Pancreas (tissue), 10 donors: ENCODE measurements around the gene TFF1. TPM values are rescaled to one million over a fixed set of nuclear protein-coding genes. Genes with fewer than 3 reads are reported as not detected.

ENCODE experiments used
- ATAC-seq, 4 donors: fragments of 200-7000 bp; cut with Tn5 transposase; one replicate each; pipeline versions ENCODE4 v1.8.0 to v1.9.1; 2020; ENCODE audit warnings: mild to moderate bottlenecking in 4 of 4, moderate library complexity in 4 of 4
- DNase-seq, 6 donors: peaks; one replicate each; pipeline ENCODE4 v3.0.0-alpha.2; 2020
- FAIRE-seq: peaks from 2 replicates; lab custom pipeline; 2012; peaks lifted over from hg19 to GRCh38; lab: Jason Lieb, UNC
- H3K27ac ChIP-seq, 4 donors: fragments of 200-600 bp; sonication (generic); 1 replicate in 3 of 4; 2 replicates in 1 of 4; pipeline versions ENCODE4 v1.5.0 to v1.8.0; 2020
- H3K27me3 ChIP-seq, 4 donors: fragments of 200-600 bp; one replicate each; pipeline ENCODE4 v1.8.0; 2021
- H3K36me3 ChIP-seq, 3 donors: fragments of 200-600 bp; sonication (generic) in 1 of 3; one replicate each; pipeline versions ENCODE4 v1.5.0 to v1.8.0; 2020 to 2021
- H3K4me1 ChIP-seq, 3 donors: fragments of 200-600 bp; one replicate each; pipeline ENCODE4 v1.8.0; 2021
- H3K4me3 ChIP-seq, 4 donors: fragments of 200-600 bp; sonication (generic) in 2 of 4; one replicate each; pipeline versions ENCODE4 v1.5.0 to v1.8.0; 2020 to 2021
- H3K9me3 ChIP-seq, 4 donors: fragments of 200-600 bp; one replicate each; pipeline ENCODE4 v1.8.0; 2021
- WGBS, 2 donors: extraction: QIAGEN DNeasy Blood & Tissue Kit; methylation state at CpG; one replicate each; pipeline ENCODE4 v1.1.7; 2013; 5-methylcytosine and 5-hydroxymethylcytosine counted together
- intact Hi-C, 3 donors: fragments of 100-400 bp; cut with DNase I; formaldehyde crosslinking; loops; one replicate each; pipeline versions ENCODE4 v1.11.1 to v1.14.2; 2022
- polyA plus RNA-seq, 2 donors: library from polyadenylated mRNA; stranded (reverse); fragments of 200-250 nt; gene quantifications; one replicate each; pipeline ENCODE4 v1.2.3, GENCODE V29; 2013
- total RNA-seq, 6 donors: library from RNA; stranded (reverse); fragmentation: NEBNext Ultra II Directional in 4 of 6; extraction: Animal tissue kit (Norgen Biotek cat#: 25700) in 4 of 6; gene quantifications; one replicate each; pipeline versions ENCODE4 v1.2.1 to v1.2.4, GENCODE V29; 2021 to 2023
- TF ChIP-seq, protein P1 (sequence below), 4 donors: fragments of 200-600 bp; sonication (generic) in 3 of 4; IDR thresholded peaks; one replicate each; pipeline versions ENCODE4 v1.5.0 to v1.8.0; 2021; ENCODE audit warnings: antibody characterized with exemption in 4 of 4
- donor health status: healthy with polysubstance abuse.
- donor health status: DM: no; HTN: no; CAD: no; lungs with moderate emphysema.
- donor health status: DM: no; HTN: no; CAD: no.
- donor health status: control.
- donor health status: control.
- donor health status: Bipolar disorder and iron deficiency.
- donor health status: DM: yes; HTN: yes; CAD: no.
- donor health status: DM: no; HTN: no; CAD: no.
- donor health status: DM: no; HTN: no; CAD: no.
- donor health status: DM: yes; HTN: yes; CAD: no.

The TFF1 gene
- total and polyA plus RNA-seq, 8 donors: 0.80 to 40.6 (median 2.9) TPM; not detected in 1

DNA sequence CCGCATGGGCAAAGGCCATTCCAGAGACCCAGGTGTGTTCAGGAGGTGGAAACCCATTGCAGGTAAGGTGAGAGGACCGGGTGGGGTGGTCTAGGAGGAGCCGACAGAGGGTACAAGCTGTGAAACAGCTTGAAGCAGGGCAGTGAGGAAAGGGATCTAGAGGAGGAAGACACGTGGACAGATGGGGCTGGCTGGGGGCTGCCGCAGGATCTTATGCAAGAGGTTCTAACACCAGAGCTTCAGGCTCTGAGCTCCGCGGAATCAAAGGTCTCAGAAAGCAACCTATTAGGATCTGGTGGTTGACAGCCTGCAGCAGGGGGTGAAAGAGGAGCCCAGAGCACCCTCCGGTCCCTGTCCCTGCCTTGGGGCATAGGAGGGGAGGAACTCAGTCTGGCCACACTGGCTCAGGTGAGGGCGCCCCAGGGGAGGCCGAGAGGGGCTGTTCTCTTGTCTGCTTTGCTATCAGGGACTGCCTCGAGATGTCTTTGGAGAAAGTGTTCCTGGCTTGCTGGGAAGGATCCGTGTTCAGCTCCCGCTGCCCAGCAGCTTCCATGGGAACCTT lies 1.9 kb downstream of the TFF1 start:
- no peak for DNase-seq
- TF ChIP-seq, protein P1, sequence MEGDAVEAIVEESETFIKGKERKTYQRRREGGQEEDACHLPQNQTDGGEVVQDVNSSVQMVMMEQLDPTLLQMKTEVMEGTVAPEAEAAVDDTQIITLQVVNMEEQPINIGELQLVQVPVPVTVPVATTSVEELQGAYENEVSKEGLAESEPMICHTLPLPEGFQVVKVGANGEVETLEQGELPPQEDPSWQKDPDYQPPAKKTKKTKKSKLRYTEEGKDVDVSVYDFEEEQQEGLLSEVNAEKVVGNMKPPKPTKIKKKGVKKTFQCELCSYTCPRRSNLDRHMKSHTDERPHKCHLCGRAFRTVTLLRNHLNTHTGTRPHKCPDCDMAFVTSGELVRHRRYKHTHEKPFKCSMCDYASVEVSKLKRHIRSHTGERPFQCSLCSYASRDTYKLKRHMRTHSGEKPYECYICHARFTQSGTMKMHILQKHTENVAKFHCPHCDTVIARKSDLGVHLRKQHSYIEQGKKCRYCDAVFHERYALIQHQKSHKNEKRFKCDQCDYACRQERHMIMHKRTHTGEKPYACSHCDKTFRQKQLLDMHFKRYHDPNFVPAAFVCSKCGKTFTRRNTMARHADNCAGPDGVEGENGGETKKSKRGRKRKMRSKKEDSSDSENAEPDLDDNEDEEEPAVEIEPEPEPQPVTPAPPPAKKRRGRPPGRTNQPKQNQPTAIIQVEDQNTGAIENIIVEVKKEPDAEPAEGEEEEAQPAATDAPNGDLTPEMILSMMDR (IDR thresholded peaks at IDR 0.05): no peak
- Histone ChIP-seq H3K36me3 (no peaks in the 10 kb centered on the region), H3K27me3 (no peaks in the 10 kb centered on the region), H3K27ac (no peak overlapping the region), H3K4me3 (no peak overlapping the region), H3K9me3 (no peaks in the 10 kb centered on the region), H3K4me1 (no peaks in the 10 kb centered on the region)
- FAIRE-seq: no peak
- intact Hi-C loops: no loop called here
- 64 to 79% methylated on average over 13 of the region's 13 CpGs for WGBS, 2 donors
- no peak for ATAC-seq

- no peak for DNase-seq
- no peaks in the 10 kb centered on the region for H3K4me1 ChIP-seq
- no peaks in the 10 kb centered on the region for H3K9me3 ChIP-seq
- TF ChIP-seq, protein P1 (IDR thresholded peaks at IDR 0.05): no peak
- peak in 2 of 4 donors; percentile 51 to 71 for ATAC-seq
- WGBS, 2 donors: 51 to 64% methylated on average over 8 of the region's 8 CpGs
- H3K27me3 ChIP-seq: no peaks in the 10 kb centered on the region
- no peak overlapping the region for H3K27ac ChIP-seq
- H3K4me3 ChIP-seq: no peak overlapping the region
- intact Hi-C loops: no loop called here
- no peak for FAIRE-seq
- no peaks in the 10 kb centered on the region for H3K36me3 ChIP-seq
Observed at GRCh38 chr21:42363312-42363711, 3.0 kb downstream of the TFF1 start.

- WGBS, 2 donors: 55 to 74% methylated on average over 9 of the region's 9 CpGs
- no peak for FAIRE-seq
- Histone ChIP-seq H3K27me3 (no peaks in the 10 kb centered on the region), H3K27ac (no peak overlapping the region), H3K9me3 (no peaks in the 10 kb centered on the region), H3K4me3 (no peak overlapping the region), H3K36me3 (no peaks in the 10 kb centered on the region), H3K4me1 (no peaks in the 10 kb centered on the region)
- no peak for DNase-seq
- no peak for ATAC-seq
- TF ChIP-seq, protein P1 (IDR thresholded peaks at IDR 0.05): no peak
- intact Hi-C loops: no loop called here
Observed at GRCh38 chr21:42362700-42363099, 3.6 kb downstream of the TFF1 start.

DNA sequence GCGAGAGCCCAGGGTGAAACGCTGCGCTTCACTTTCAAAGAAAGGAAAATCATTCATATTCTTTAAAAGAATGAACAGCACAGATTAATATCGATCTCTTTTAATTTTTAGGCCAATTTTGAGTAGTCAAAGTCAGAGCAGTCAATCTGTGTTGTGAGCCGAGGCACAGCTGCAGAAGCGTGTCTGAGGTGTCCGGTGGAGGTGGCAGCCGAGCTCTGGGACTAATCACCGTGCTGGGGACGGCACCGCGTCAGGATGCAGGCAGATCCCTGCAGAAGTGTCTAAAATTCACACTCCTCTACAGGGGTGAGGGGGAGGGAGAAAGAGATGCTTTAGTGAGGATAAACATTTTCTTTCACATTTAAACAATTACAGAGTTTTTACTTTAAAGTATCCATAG lies 4.1 kb downstream of the TFF1 start:
- intact Hi-C loops: no loop called here
- ATAC-seq (no peak), FAIRE-seq (no peak), DNase-seq (no peak)
- Histone ChIP-seq H3K27me3 (no peaks in the 10 kb centered on the region), H3K27ac (no peak overlapping the region), H3K4me3 (no peak overlapping the region), H3K4me1 (no peaks in the 10 kb centered on the region), H3K36me3 (no peaks in the 10 kb centered on the region), H3K9me3 (no peaks in the 10 kb centered on the region)
- TF ChIP-seq, protein P1 (IDR thresholded peaks at IDR 0.05): no peak
- 63 to 72% methylated on average over 12 of the region's 12 CpGs for WGBS, 2 donors

DNA sequence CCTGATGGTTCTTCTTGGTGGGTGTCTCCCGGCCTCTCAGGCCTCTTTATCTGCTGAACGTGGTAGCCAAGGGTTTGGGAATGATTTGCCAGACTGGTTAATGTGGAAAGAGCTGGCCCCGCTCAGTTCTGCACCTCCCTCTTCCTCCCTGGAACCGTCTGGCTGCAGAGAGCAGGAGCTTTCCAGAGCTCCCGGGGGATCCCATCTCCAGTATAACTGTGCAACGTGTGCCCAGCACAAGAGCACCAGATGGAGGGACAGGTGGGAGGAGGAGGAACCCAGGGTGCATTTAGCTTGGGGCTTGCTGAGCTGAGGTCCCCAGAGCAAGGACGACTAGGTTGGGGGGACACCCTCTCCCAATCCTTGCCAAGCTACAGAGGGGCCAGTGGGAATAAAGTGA lies 5.0 kb downstream of the TFF1 start:
- Histone ChIP-seq H3K4me1 (no peaks in the 10 kb centered on the region), H3K27me3 (no peaks in the 10 kb centered on the region), H3K4me3 (no peak overlapping the region), H3K36me3 (no peaks in the 10 kb centered on the region), H3K9me3 (no peaks in the 10 kb centered on the region), H3K27ac (no peak overlapping the region)
- intact Hi-C loops: no loop called here
- no peak for ATAC-seq
- 14 to 32% methylated on average over 7 of the region's 7 CpGs for WGBS, 2 donors
- FAIRE-seq: no peak
- TF ChIP-seq, protein P1 (IDR thresholded peaks at IDR 0.05): no peak
- no peak for DNase-seq
